HCT116 (cell line): ENCODE measurements around the gene CDV3. TPM values are rescaled to one million over a fixed set of nuclear protein-coding genes. Genes with fewer than 3 reads are reported as not detected.

Experiments used
- ATAC-seq: fragments of 200-7000 bp; cut with Tn5 transposase; 2 replicates; pipeline ENCODE4 v1.9.1; 2020; ENCODE audit warnings: mild to moderate bottlenecking, moderate library complexity
- BruUV-seq: library from RNA; stranded (reverse); fragments of 400-500 nt; replicated peaks from 2 replicates; lab custom pipeline; 2021; lab: Mats Ljungman, UMichigan
- CTCF ChIA-PET: fragments of 300-600 bp; sonication (Branson Sonifier 250); formaldehyde crosslinking; loops from one replicate; lab custom pipeline; 2021; ENCODE audit warnings: antibody characterized with exemption; lab: Charles Lee
- POLR2A ChIA-PET: fragments of 300-600, 350-600 bp; sonication (Branson Sonifier 250); formaldehyde crosslinking; loops from one replicate; lab custom pipeline; 2021; ENCODE audit warnings: antibody characterized with exemption; lab: Charles Lee
- RAD21 ChIA-PET, 2 experiments: fragments of 300-600 bp; sonication (Branson Sonifier 250); formaldehyde crosslinking; loops; one replicate each; lab custom pipeline; 2023; ENCODE audit warnings: low total read pairs in 2 of 2; ENCODE audit not compliant: uncharacterized antibody in 2 of 2, unreplicated experiment in 2 of 2, low non-redundant PET in 1 of 2; lab: Charles Lee
- DNase-seq: peaks from one replicate; pipeline ENCODE4 v3.0.0-alpha.2; 2010; ENCODE audit warnings: low read depth, low spot score
- H2AFZ ChIP-seq: fragments of 200-600 bp; shearing (Covaris generic), sonication (generic); 2 replicates; pipeline ENCODE4 v1.6.1; 2017; ENCODE audit warnings: low read depth, mixed run types, mixed read lengths, antibody characterized with exemption, low read length; ENCODE audit not compliant: poor library complexity, severe bottlenecking
- H3K27ac ChIP-seq: 2 replicates; pipeline ENCODE4 v1.5.1; 2012; ENCODE audit warnings: low read depth, low read length
- H3K27me3 ChIP-seq: fragments of 200-600 bp; sonication (generic); 2 replicates; pipeline ENCODE4 v1.6.1; 2016; ENCODE audit warnings: mixed run types, low read length, mixed read lengths; ENCODE audit not compliant: insufficient read depth
- H3K36me3 ChIP-seq, 2 experiments: fragments of 200-500 bp in 1 of 2; fragments of 200-600 bp in 1 of 2; sonication (Bioruptor generic) in 1 of 2; sonication (generic) in 1 of 2; 2 replicates each; pipeline versions ENCODE4 v1.5.1 to v1.6.1; 2014 to 2016; ENCODE audit warnings: low read length in 2 of 2, inconsistent platforms in 1 of 2, mixed read lengths in 1 of 2, mixed run types in 1 of 2; ENCODE audit not compliant: insufficient read depth in 2 of 2, control insufficient read depth in 1 of 2
- H3K4me1 ChIP-seq, 2 experiments: fragments of 200-600 bp in 1 of 2; sonication (generic) in 1 of 2; 2 replicates each; pipeline versions ENCODE4 v1.5.1 to v1.6.1; 2012 to 2017; ENCODE audit warnings: low read length in 2 of 2, inconsistent platforms in 1 of 2, mild to moderate bottlenecking in 1 of 2, mixed read lengths in 1 of 2, mixed run types in 1 of 2, moderate library complexity in 1 of 2; ENCODE audit not compliant: insufficient read depth in 2 of 2, control insufficient read depth in 1 of 2
- H3K4me2 ChIP-seq: fragments of 200-600 bp; sonication (generic); 2 replicates; pipeline ENCODE4 v1.6.1; 2017; ENCODE audit warnings: mixed run types, low read length, mixed read lengths
- H3K4me3 ChIP-seq, 2 experiments: fragments of 200-600 bp in 1 of 2; sonication (generic) in 1 of 2; replicated peaks in 1 of 2; 2 replicates each; pipeline ENCODE4 v1.5.1; 2011 to 2016; ENCODE audit warnings: low read length in 2 of 2, control low read depth in 1 of 2, low read depth in 1 of 2, mild to moderate bottlenecking in 1 of 2, mixed read lengths in 1 of 2, mixed run types in 1 of 2
- H3K79me2 ChIP-seq: fragments of 200-600 bp; sonication (generic); 2 replicates; pipeline ENCODE4 v1.6.1; 2017; ENCODE audit warnings: mild to moderate bottlenecking, mixed run types, low read length, moderate library complexity, mixed read lengths; ENCODE audit not compliant: insufficient read depth
- H3K9ac ChIP-seq: fragments of 200-600 bp; sonication (generic); 2 replicates; pipeline ENCODE4 v1.6.1; 2016; ENCODE audit warnings: low read length, mixed read lengths
- H3K9me2 ChIP-seq: fragments of 200-600 bp; sonication (generic), shearing (Covaris generic); 2 replicates; pipeline ENCODE4 v1.6.1; 2017; ENCODE audit warnings: mixed run types, mild to moderate bottlenecking, moderate library complexity; ENCODE audit not compliant: insufficient read depth
- H3K9me3 ChIP-seq, 2 experiments: fragments of 200-500 bp in 1 of 2; fragments of 200-600 bp in 1 of 2; sonication (Bioruptor generic) in 1 of 2; sonication (generic) in 1 of 2; 2 replicates each; pipeline ENCODE4 v1.6.1; 2014 to 2017; ENCODE audit warnings: low read length in 2 of 2, mixed read lengths in 2 of 2, inconsistent platforms in 1 of 2, low read depth in 1 of 2, mild to moderate bottlenecking in 1 of 2, mixed run types in 1 of 2, moderate library complexity in 1 of 2; ENCODE audit not compliant: control insufficient read depth in 1 of 2, insufficient read depth in 1 of 2
- H4K20me1 ChIP-seq: fragments of 200-600 bp; sonication (generic), shearing (Covaris generic); 2 replicates; pipeline ENCODE4 v1.6.1; 2017; ENCODE audit warnings: mixed run types, mild to moderate bottlenecking, moderate library complexity; ENCODE audit not compliant: insufficient read depth
- CBX3 ChIP-seq: IDR thresholded peaks from 2 replicates; pipeline ENCODE4 v1.6.1; 2012; ENCODE audit warnings: low read depth
- CEBPB ChIP-seq: IDR thresholded peaks from 2 replicates; pipeline ENCODE4 v1.6.1; 2012; ENCODE audit warnings: low read depth
- JUND ChIP-seq: IDR thresholded peaks from 2 replicates; pipeline ENCODE4 v1.6.1; 2012
- POLR2AphosphoS5 ChIP-seq: IDR thresholded peaks from 2 replicates; pipeline ENCODE4 v1.6.1; 2011; ENCODE audit warnings: mild to moderate bottlenecking, low read depth, low read length, moderate library complexity
- RAD21 ChIP-seq: IDR thresholded peaks from 2 replicates; pipeline ENCODE4 v1.6.1; 2012; ENCODE audit warnings: low read depth, mild to moderate bottlenecking
- SP1 ChIP-seq: IDR thresholded peaks from 2 replicates; pipeline ENCODE4 v1.6.1; 2012; ENCODE audit warnings: low read depth
- SRF ChIP-seq: IDR thresholded peaks from 2 replicates; pipeline ENCODE4 v1.6.1; 2012; ENCODE audit warnings: low read depth
- ZFX ChIP-seq: fragments of 450-650 bp; IDR thresholded peaks from 2 replicates; pipeline ENCODE4 v1.6.1; 2017
- ZNF274 ChIP-seq: fragments of 200-500 bp; sonication (Bioruptor generic); IDR thresholded peaks from 2 replicates; pipeline ENCODE4 v1.6.1; 2014; ENCODE audit warnings: mild to moderate bottlenecking, low read depth, low read length, inconsistent platforms
- intact Hi-C: fragments of 100-400 bp; cut with micrococcal nuclease; formaldehyde crosslinking; loops from 2 replicates; pipeline ENCODE4 v1.10.0; 2022
- total RNA-seq: library from RNA; stranded (reverse); gene quantifications from one replicate; pipeline ENCODE4 v1.2.1, GENCODE V29; 2021; ENCODE audit not compliant: unreplicated experiment
- TF ChIP-seq, protein P1 (sequence below): IDR thresholded peaks from 2 replicates; pipeline ENCODE4 v1.6.1; 2012
- TF ChIP-seq, protein P2 (sequence below): IDR thresholded peaks from 2 replicates; pipeline ENCODE4 v1.6.1; 2011; ENCODE audit warnings: mild to moderate bottlenecking, low read length, moderate library complexity; ENCODE audit not compliant: insufficient replicate concordance; ENCODE audit errors: extremely low read depth

CDV3 gene
- total RNA-seq, 1 experiment from 2014 or later: 153 TPM

DNA sequence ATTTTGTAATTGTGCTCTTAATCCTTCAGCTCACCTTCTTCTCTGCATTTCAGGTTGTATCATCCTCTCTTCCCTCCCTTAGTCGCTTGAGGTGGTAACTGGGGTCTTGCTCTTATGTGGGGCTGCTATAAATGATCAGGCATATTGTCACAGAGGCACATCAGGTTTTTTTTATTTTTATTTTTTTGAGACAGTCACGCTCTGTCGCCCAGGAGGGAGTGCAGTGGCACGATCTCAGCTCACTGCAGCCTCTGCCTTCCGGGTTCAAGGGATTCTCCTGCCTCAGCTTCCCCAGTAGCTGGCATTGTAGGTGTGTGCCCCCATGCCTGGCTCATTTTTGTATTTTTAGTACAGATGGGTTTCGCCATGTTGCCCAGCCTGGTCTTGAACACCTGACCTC, 9.9 kb downstream of the CDV3 start:
- Histone ChIP-seq H3K36me3 (peaks cover 65 to 76% of the 10 kb centered on the region in 2 experiments), H3K27me3 (no peaks in the 10 kb centered on the region), H4K20me1 (peaks cover 54% of the 10 kb centered on the region), H3K4me1 (no peaks in the 10 kb centered on the region; a peak in 1 of 4 replicates), H3K4me2 (no peak overlapping the region), H3K4me3 (no peak overlapping the region), H3K9ac (no peak overlapping the region), H3K9me3 (no peaks in the 10 kb centered on the region), H3K79me2 (peaks cover 89% of the 10 kb centered on the region), H3K9me2 (no peaks in the 10 kb centered on the region), H2AFZ (no peak overlapping the region), H3K27ac (no peak overlapping the region)
- intact Hi-C loops: no loop called here
- no peak for ATAC-seq
- no peak for TF ChIP-seq ZFX
- no peak for TF ChIP-seq ZNF274
- no peak for TF ChIP-seq SP1
- TF ChIP-seq CEBPB: no peak
- no peak for TF ChIP-seq RAD21
- no peak for TF ChIP-seq SRF
- TF ChIP-seq CBX3: no peak
- DNase-seq: no peak
- no TSS peak for BruUV-seq
- ChIA-PET CTCF (no interaction called here), RAD21 (no interaction called here), POLR2A (no interaction called here)

DNA sequence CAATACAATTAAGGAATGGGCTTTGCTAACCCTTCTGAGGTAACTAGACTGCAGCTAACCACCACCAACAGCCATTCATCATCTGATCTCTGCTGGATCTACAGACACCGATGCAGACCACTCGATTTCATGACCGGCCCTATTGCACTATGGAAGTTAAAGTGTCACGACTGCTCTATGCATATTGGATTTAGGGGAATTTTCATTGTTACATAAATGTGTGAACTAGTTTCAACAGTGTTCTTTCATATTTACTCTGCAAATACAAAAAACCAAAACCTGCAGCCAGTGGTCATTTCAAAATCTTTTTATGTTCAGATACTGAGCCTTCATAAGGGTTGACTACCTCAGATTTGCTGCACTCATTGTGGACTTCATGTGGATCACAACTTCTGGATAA, 14.5 kb downstream of the CDV3 start:
- DNase-seq (no peak), ATAC-seq (no peak)
- Histone ChIP-seq H3K9me3 (no peaks in the 10 kb centered on the region), H3K4me3 (no peak overlapping the region), H3K4me2 (no peak overlapping the region), H3K4me1 (peaks cover 3 to 11% of the 10 kb centered on the region in 2 experiments; a peak in 2 of 4 replicates), H3K9ac (no peak overlapping the region), H3K36me3 (peaks cover 43 to 57% of the 10 kb centered on the region in 2 experiments), H3K79me2 (peaks cover 47% of the 10 kb centered on the region), H4K20me1 (peaks cover 39% of the 10 kb centered on the region), H3K9me2 (no peaks in the 10 kb centered on the region), H2AFZ (no peak overlapping the region)
- BruUV-seq: no TSS peak
- ChIA-PET POLR2A (no interaction called here), CTCF (interaction anchor here (1.1 kb wide), 1 partner anchor 10 kb away, joined by 4 read pairs; no protein-coding TSS in a partner anchor), RAD21 (no interaction called here)
- intact Hi-C loops: no loop called here
- TF ChIP-seq, protein P1, sequence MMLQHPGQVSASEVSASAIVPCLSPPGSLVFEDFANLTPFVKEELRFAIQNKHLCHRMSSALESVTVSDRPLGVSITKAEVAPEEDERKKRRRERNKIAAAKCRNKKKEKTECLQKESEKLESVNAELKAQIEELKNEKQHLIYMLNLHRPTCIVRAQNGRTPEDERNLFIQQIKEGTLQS: no peak
- no peak for TF ChIP-seq SRF
- TF ChIP-seq POLR2AphosphoS5: no peak
- TF ChIP-seq, protein P2, sequence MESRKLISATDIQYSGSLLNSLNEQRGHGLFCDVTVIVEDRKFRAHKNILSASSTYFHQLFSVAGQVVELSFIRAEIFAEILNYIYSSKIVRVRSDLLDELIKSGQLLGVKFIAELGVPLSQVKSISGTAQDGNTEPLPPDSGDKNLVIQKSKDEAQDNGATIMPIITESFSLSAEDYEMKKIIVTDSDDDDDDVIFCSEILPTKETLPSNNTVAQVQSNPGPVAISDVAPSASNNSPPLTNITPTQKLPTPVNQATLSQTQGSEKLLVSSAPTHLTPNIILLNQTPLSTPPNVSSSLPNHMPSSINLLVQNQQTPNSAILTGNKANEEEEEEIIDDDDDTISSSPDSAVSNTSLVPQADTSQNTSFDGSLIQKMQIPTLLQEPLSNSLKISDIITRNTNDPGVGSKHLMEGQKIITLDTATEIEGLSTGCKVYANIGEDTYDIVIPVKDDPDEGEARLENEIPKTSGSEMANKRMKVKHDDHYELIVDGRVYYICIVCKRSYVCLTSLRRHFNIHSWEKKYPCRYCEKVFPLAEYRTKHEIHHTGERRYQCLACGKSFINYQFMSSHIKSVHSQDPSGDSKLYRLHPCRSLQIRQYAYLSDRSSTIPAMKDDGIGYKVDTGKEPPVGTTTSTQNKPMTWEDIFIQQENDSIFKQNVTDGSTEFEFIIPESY: no peak
- TF ChIP-seq JUND: no peak
- TF ChIP-seq, all 23 proteins: peak for 0
- Histone ChIP-seq H3K27ac (no peak overlapping the region), H3K27me3 (no peaks in the 10 kb centered on the region)
